Ovary (tissue), 9 donors: ENCODE data around the gene KMT2B. TPM values are rescaled to one million over a fixed set of nuclear protein-coding genes. Genes with fewer than 3 reads are reported as not detected.
A peak's percentile ranks its signal among the peaks of the same experiment; 100 is the strongest.

Experiments
- DNase-seq, 5 donors: peaks; one replicate each; pipeline ENCODE4 v3.0.0-alpha.2; 2019 to 2020
- H3K27ac ChIP-seq, 2 donors: fragments of 200-600 bp; one replicate each; pipeline versions ENCODE4 v1.5.1 to v1.8.0; 2019 to 2022
- H3K27me3 ChIP-seq: fragments of 200-600 bp; one replicate; pipeline ENCODE4 v1.8.0; 2022
- H3K36me3 ChIP-seq: fragments of 200-600 bp; sonication (generic); one replicate; pipeline ENCODE4 v1.5.1; 2019
- H3K4me1 ChIP-seq: one replicate; pipeline ENCODE4 v1.8.1; 2013; ENCODE audit warnings: mild to moderate bottlenecking, moderate library complexity; ENCODE audit not compliant: insufficient read depth
- H3K4me3 ChIP-seq: fragments of 200-600 bp; sonication (generic); one replicate; pipeline ENCODE4 v1.5.1; 2017
- H3K9me3 ChIP-seq, 2 donors: fragments of 200-600 bp in 1 of 2; sonication (generic) in 1 of 2; one replicate each; pipeline versions ENCODE4 v1.5.1 to v1.8.1; 2013 to 2019; ENCODE audit warnings: mild to moderate bottlenecking in 1 of 2, moderate library complexity in 1 of 2
- CTCF ChIP-seq, 3 donors: fragments of 450-650 bp in 2 of 3; fragments of 200-600 bp in 1 of 3; IDR thresholded peaks; one replicate each; pipeline versions ENCODE4 v1.5.1 to v1.8.0; 2016 to 2022; ENCODE audit warnings: antibody characterized with exemption in 3 of 3, mild to moderate bottlenecking in 1 of 3
- EP300 ChIP-seq: sonication (generic); formaldehyde crosslinking; IDR thresholded peaks from one replicate; pipeline ENCODE4 v1.6.1; 2017; ENCODE audit warnings: antibody characterized with exemption
- POLR2A ChIP-seq: fragments of 450-650 bp; IDR thresholded peaks from one replicate; pipeline ENCODE4 v1.6.1; 2017; ENCODE audit warnings: antibody characterized with exemption, mild to moderate bottlenecking, moderate library complexity
- WGBS, 3 donors: extraction: QIAGEN DNeasy Blood & Tissue Kit in 1 of 3; methylation state at CpG; one replicate each; pipeline versions ENCODE4 v1.1.5 to v1.1.7; 2013 to 2017; 5-methylcytosine and 5-hydroxymethylcytosine counted together
- intact Hi-C, 4 donors: fragments of 100-400 bp; cut with DNase I; formaldehyde crosslinking; loops; one replicate each; pipeline versions ENCODE4 v1.11.0 to v1.15.1; 2022 to 2023
- polyA plus RNA-seq, 2 donors: library from polyadenylated mRNA; stranded (reverse); fragments of 200-250 nt in 1 of 2; fragments of 350-450 nt in 1 of 2; fragmentation: Illumina TruSeq in 1 of 2; extraction: RNeasy Lipid Tissue Mini Kit (QIAGEN cat#74804) in 1 of 2; gene quantifications; one replicate each; pipeline ENCODE4 v1.2.3, GENCODE V29; 2013 to 2014
- total RNA-seq, 7 donors: library from RNA; depleted of rRNA in 2 of 7; stranded (reverse); fragments of >200 nt in 2 of 7; fragmentation: NEBNext Ultra II Directional in 3 of 7; extraction: Animal tissue kit (Norgen Biotek cat#: 25700) in 3 of 7; gene quantifications; one replicate each; pipeline versions ENCODE4 v1.1.0 to v1.2.4, GENCODE V29; 2016 to 2023
- donor health status: DM: no; HTN: no; CAD: no; lungs with moderate emphysema.
- donor health status: DM: no; HTN: no; CAD: no.
- donor health status: Bipolar disorder and iron deficiency.
- donor health status: DM: yes; HTN: yes; CAD: no.
- donor health status: DM: no; HTN: no; CAD: no.
- donor health status: DM: yes; HTN: yes; CAD: no.

KMT2B gene
- total and polyA plus RNA-seq, 9 donors = 8.8 to 53.7 (median 34.1) TPM

- no peak overlapping the region for H3K4me3 ChIP-seq
- intact Hi-C loops = loop anchor here in 2 of 4 donors (2.0 to 10.0 kb wide), 3 partner anchors 18 to 238 kb away; partner anchors contain the start of gene LRFN3 (in 2 of the 2)
- no peaks in the 10 kb centered on the region for H3K9me3 ChIP-seq
- 68 to 75% (median 69%) methylated on average over 4 of the region's 4 CpGs for WGBS, 3 donors
- TF ChIP-seq CTCF (IDR thresholded peaks at IDR 0.05) (no peak), EP300 (no peak), POLR2A (no peak)
- H3K4me1 ChIP-seq = no peaks in the 10 kb centered on the region
- no peaks in the 10 kb centered on the region for H3K36me3 ChIP-seq
- H3K27ac ChIP-seq = no peak overlapping the region
- H3K27me3 ChIP-seq = no peaks in the 10 kb centered on the region
- DNase-seq = no peak
Measured at GRCh38 chr19:35696835-35697234, 21.0 kb upstream of the KMT2B start.

- no peaks in the 10 kb centered on the region for H3K36me3 ChIP-seq
- intact Hi-C loops = no loop called here
- TF ChIP-seq EP300 (no peak), CTCF (IDR thresholded peaks at IDR 0.05) (no peak), POLR2A (no peak)
- peak; percentile 89 to 95 (median 91) for DNase-seq
- H3K9me3 ChIP-seq = no peaks in the 10 kb centered on the region
- no peak overlapping the region for H3K27ac ChIP-seq
- no peaks in the 10 kb centered on the region for H3K4me1 ChIP-seq
- 0 to 1% (median 0%) methylated on average over 34 to 50 of the region's 50 CpGs for WGBS, 3 donors
- no peaks in the 10 kb centered on the region for H3K27me3 ChIP-seq
- peak overlapping the region; percentile 53 for H3K4me3 ChIP-seq
Measured at GRCh38 chr19:35702223-35703012, 15.4 kb upstream of the KMT2B start.

- Histone ChIP-seq H3K27me3 (no peaks in the 10 kb centered on the region), H3K9me3 (no peaks in the 10 kb centered on the region), H3K27ac (no peak overlapping the region), H3K4me3 (no peak overlapping the region), H3K36me3 (no peaks in the 10 kb centered on the region), H3K4me1 (no peaks in the 10 kb centered on the region)
- intact Hi-C loops = no loop called here
- no peak for DNase-seq
- 35 to 56% (median 44%) methylated on average over 9 of the region's 9 CpGs for WGBS, 3 donors
- TF ChIP-seq EP300 (no peak), CTCF (IDR thresholded peaks at IDR 0.05) (no peak), POLR2A (no peak)
Measured at GRCh38 chr19:35703343-35703742, 14.5 kb upstream of the KMT2B start.

GRCh38 chr19:35704218-35704617 is 13.6 kb upstream of the KMT2B start, which contains the start of gene ZBTB32:
ZBTB32 (plus strand) TSS chr19:35704558; CDS start chr19:35714627, 10,069 bp downstream.
- intact Hi-C loops = no loop called here
- Histone ChIP-seq H3K27me3 (no peaks in the 10 kb centered on the region), H3K4me3 (no peak within 1 kb of the TSS), H3K4me1 (no peaks in the 10 kb centered on the region), H3K9me3 (no peaks in the 10 kb centered on the region), H3K27ac (no peak within 1 kb of the TSS), H3K36me3 (no peaks in the 10 kb centered on the region)
- TF ChIP-seq POLR2A (no peak), CTCF (IDR thresholded peaks at IDR 0.05) (no peak), EP300 (no peak)
- DNase-seq = peak in 2 of 5 donors; percentile 26 to 28
- WGBS, 3 donors = 9 to 12% (median 9%) methylated on average over 24 of the region's 24 CpGs
